Suprapubic skin (tissue), 4 donors: ENCODE data around the gene ADCY9.

Source experiments
- EP300 ChIP-seq: sonication (generic); formaldehyde crosslinking; IDR thresholded peaks from one replicate; pipeline ENCODE4 v1.6.1; 2017; ENCODE audit warnings: antibody characterized with exemption
- POLR2A ChIP-seq, 2 donors: fragments of 450-650 bp; IDR thresholded peaks; one replicate each; pipeline ENCODE4 v1.6.1; 2017; ENCODE audit warnings: antibody characterized with exemption in 2 of 2, mild to moderate bottlenecking in 2 of 2, moderate library complexity in 2 of 2
- POLR2AphosphoS5 ChIP-seq, 3 donors: sonication (generic); formaldehyde crosslinking; IDR thresholded peaks; one replicate each; pipeline ENCODE4 v1.6.1; 2017; ENCODE audit warnings: antibody characterized with exemption in 3 of 3
- TF ChIP-seq, protein P1 (sequence below), 2 donors: fragments of 200-600 bp in 1 of 2; fragments of 450-650 bp in 1 of 2; sonication (generic) in 1 of 2; IDR thresholded peaks; one replicate each; pipeline ENCODE4 v1.5.1; 2016 to 2019; ENCODE audit warnings: antibody characterized with exemption in 2 of 2, mild to moderate bottlenecking in 1 of 2, moderate library complexity in 1 of 2

DNA sequence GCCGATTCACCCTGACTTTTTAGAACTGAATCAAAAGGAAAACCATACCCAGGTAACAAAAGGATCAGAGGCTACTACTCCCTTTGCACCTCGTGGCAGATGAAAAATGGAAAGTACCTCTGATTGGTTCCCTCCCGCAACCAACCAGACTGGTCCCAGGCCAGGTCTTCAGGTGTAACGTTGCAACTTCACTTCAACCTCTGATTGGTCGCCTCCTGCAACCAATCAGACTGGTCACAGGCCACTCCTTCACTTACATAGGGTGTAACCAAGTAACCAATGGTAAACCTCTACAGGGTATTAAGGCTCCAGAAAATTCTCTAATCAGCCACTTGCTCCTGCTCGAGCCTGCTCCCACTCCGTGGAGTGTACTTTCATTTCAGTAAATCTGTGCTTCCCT, 89.4 kb downstream of the ADCY9 start:
- TF ChIP-seq, protein P1, sequence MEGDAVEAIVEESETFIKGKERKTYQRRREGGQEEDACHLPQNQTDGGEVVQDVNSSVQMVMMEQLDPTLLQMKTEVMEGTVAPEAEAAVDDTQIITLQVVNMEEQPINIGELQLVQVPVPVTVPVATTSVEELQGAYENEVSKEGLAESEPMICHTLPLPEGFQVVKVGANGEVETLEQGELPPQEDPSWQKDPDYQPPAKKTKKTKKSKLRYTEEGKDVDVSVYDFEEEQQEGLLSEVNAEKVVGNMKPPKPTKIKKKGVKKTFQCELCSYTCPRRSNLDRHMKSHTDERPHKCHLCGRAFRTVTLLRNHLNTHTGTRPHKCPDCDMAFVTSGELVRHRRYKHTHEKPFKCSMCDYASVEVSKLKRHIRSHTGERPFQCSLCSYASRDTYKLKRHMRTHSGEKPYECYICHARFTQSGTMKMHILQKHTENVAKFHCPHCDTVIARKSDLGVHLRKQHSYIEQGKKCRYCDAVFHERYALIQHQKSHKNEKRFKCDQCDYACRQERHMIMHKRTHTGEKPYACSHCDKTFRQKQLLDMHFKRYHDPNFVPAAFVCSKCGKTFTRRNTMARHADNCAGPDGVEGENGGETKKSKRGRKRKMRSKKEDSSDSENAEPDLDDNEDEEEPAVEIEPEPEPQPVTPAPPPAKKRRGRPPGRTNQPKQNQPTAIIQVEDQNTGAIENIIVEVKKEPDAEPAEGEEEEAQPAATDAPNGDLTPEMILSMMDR (IDR thresholded peaks at IDR 0.05), result no peak
- TF ChIP-seq POLR2A (IDR thresholded peaks at IDR 0.05) (no peak), POLR2AphosphoS5 (IDR thresholded peaks at IDR 0.05) (no peak), EP300 (no peak)
